Panc1 (cell line): ENCODE data around the gene AWAT2. TPM values are rescaled to one million over a fixed set of nuclear protein-coding genes. Genes with fewer than 3 reads are reported as not detected.

Experiments used
- ATAC-seq: fragments of 200-7000 bp; cut with Tn5 transposase; 2 replicates; pipeline ENCODE4 v1.9.1; 2020; ENCODE audit warnings: mild to moderate bottlenecking, moderate library complexity
- BruUV-seq: library from RNA; stranded (reverse); fragments of 400-500 nt; replicated peaks from 2 replicates; lab custom pipeline; 2021; lab: Mats Ljungman, UMichigan
- CTCF ChIA-PET: fragments of 300-600 bp; sonication (Branson Sonifier 250); formaldehyde crosslinking; loops from one replicate; lab custom pipeline; 2022; ENCODE audit warnings: antibody characterized with exemption; lab: Charles Lee
- POLR2A ChIA-PET: fragments of 300-600 bp; sonication (Branson Sonifier 250); formaldehyde crosslinking; loops from one replicate; lab custom pipeline; 2022; ENCODE audit warnings: antibody characterized with exemption; lab: Charles Lee
- DNase-seq: peaks from one replicate; pipeline ENCODE4 v3.0.0-alpha.2; 2010; ENCODE audit warnings: low read depth, low spot score
- H3K27ac ChIP-seq: 2 replicates; pipeline ENCODE4 v1.5.1; 2011; ENCODE audit warnings: mild to moderate bottlenecking, low read length, inconsistent platforms
- H3K27me3 ChIP-seq: fragments of 200-500 bp; sonication (Bioruptor generic); 2 replicates; pipeline ENCODE4 v1.6.0; 2014; ENCODE audit warnings: low read length, inconsistent platforms; ENCODE audit not compliant: control insufficient read depth, insufficient read depth
- H3K36me3 ChIP-seq: fragments of 200-500 bp; sonication (Bioruptor generic); 2 replicates; pipeline ENCODE4 v1.5.1; 2014; ENCODE audit warnings: inconsistent platforms, mild to moderate bottlenecking, low read length, moderate library complexity; ENCODE audit not compliant: control insufficient read depth, insufficient read depth
- H3K4me1 ChIP-seq: 2 replicates; pipeline ENCODE4 v1.5.1; 2011; ENCODE audit warnings: inconsistent platforms, mild to moderate bottlenecking, low read length, moderate library complexity; ENCODE audit not compliant: control insufficient read depth, insufficient read depth
- H3K4me3 ChIP-seq, 2 experiments: 2 replicates each; pipeline ENCODE4 v1.5.1; 2011 to 2012; ENCODE audit warnings: low read depth in 2 of 2, low read length in 2 of 2, mild to moderate bottlenecking in 2 of 2, inconsistent platforms in 1 of 2, moderate library complexity in 1 of 2
- H3K9me3 ChIP-seq: fragments of 200-500 bp; sonication (Bioruptor generic); 2 replicates; pipeline ENCODE4 v1.5.1; 2014; ENCODE audit warnings: low read depth, mild to moderate bottlenecking, inconsistent platforms, low read length, moderate library complexity; ENCODE audit not compliant: control insufficient read depth, insufficient read depth
- POLR2AphosphoS5 ChIP-seq: IDR thresholded peaks from 2 replicates; pipeline ENCODE4 v1.6.1; 2012; ENCODE audit warnings: mild to moderate bottlenecking, low read depth, low read length, moderate library complexity
- SIN3A ChIP-seq: IDR thresholded peaks from 2 replicates; pipeline ENCODE4 v1.6.1; 2012; ENCODE audit warnings: low read depth, mild to moderate bottlenecking, low read length, moderate library complexity, borderline replicate concordance; ENCODE audit not compliant: insufficient read depth
- TCF7L2 ChIP-seq: IDR thresholded peaks from 2 replicates; pipeline ENCODE4 v1.6.1; 2011; ENCODE audit warnings: mild to moderate bottlenecking, low read depth, low read length, inconsistent platforms
- in situ Hi-C: cut with HindIII; loops from 2 replicates; pipeline ENCODE4 v1.10.0; 2016; ENCODE audit warnings: low sequenced_read_pairs, low pct_unique_long_range_greater_than_20kb
- intact Hi-C: fragments of 100-400 bp; cut with micrococcal nuclease; formaldehyde crosslinking; loops from one replicate; pipeline ENCODE4 v1.10.0; 2022; ENCODE audit not compliant: unreplicated experiment
- total RNA-seq: library from RNA; stranded (reverse); gene quantifications from one replicate; pipeline ENCODE4 v1.2.1, GENCODE V29; 2021; ENCODE audit not compliant: unreplicated experiment
- TF ChIP-seq, protein P1 (sequence below), 2 experiments: IDR thresholded peaks; 2 replicates each; pipeline ENCODE4 v1.6.1; 2011 to 2012; ENCODE audit warnings: low read depth in 2 of 2, control low read depth in 1 of 2, low read length in 1 of 2, mild to moderate bottlenecking in 1 of 2, moderate library complexity in 1 of 2; ENCODE audit not compliant: insufficient read depth in 1 of 2
- TF ChIP-seq, protein P2 (sequence below): fragments of 450-650 bp; IDR thresholded peaks from 2 replicates; pipeline ENCODE4 v1.5.1; 2017; ENCODE audit warnings: mild to moderate bottlenecking

Gene AWAT2
- total RNA-seq, 1 experiment from 2014 or later: not detected

DNA sequence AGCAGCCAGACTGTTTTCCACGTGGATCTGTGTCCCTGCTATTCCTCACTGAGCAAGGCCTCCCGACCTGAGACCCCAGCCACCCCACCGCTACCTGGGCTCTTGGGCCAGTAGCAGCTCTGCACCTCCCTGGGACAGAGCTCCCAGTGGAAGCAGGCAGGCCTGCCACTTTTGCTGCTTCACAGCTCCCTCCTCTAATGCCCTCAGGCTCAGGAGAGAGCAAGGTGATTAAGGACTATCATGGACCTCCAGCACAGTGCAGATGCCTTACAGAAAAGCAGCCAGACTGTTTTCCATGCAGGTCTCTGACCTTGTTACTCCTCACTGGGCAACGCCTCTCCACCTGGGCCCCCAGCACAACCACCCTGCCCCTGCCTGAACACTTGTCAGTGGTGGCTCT is 37.0 kb downstream of the AWAT2 start:
- in situ Hi-C loops (no loop called here), intact Hi-C loops (no loop called here)
- H3K9me3 ChIP-seq: no peaks in the 10 kb centered on the region
- no peaks in the 10 kb centered on the region for H3K4me1 ChIP-seq
- TF ChIP-seq POLR2AphosphoS5 (no peak), SIN3A (no peak), TCF7L2 (no peak)
- TF ChIP-seq, protein P1, sequence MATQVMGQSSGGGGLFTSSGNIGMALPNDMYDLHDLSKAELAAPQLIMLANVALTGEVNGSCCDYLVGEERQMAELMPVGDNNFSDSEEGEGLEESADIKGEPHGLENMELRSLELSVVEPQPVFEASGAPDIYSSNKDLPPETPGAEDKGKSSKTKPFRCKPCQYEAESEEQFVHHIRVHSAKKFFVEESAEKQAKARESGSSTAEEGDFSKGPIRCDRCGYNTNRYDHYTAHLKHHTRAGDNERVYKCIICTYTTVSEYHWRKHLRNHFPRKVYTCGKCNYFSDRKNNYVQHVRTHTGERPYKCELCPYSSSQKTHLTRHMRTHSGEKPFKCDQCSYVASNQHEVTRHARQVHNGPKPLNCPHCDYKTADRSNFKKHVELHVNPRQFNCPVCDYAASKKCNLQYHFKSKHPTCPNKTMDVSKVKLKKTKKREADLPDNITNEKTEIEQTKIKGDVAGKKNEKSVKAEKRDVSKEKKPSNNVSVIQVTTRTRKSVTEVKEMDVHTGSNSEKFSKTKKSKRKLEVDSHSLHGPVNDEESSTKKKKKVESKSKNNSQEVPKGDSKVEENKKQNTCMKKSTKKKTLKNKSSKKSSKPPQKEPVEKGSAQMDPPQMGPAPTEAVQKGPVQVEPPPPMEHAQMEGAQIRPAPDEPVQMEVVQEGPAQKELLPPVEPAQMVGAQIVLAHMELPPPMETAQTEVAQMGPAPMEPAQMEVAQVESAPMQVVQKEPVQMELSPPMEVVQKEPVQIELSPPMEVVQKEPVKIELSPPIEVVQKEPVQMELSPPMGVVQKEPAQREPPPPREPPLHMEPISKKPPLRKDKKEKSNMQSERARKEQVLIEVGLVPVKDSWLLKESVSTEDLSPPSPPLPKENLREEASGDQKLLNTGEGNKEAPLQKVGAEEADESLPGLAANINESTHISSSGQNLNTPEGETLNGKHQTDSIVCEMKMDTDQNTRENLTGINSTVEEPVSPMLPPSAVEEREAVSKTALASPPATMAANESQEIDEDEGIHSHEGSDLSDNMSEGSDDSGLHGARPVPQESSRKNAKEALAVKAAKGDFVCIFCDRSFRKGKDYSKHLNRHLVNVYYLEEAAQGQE (IDR thresholded peaks at IDR 0.05; ENCODE audit: insufficient read depth in 1 of 2, low read depth in 2 of 2, low read length in 1 of 2): no peak
- TF ChIP-seq, protein P2, sequence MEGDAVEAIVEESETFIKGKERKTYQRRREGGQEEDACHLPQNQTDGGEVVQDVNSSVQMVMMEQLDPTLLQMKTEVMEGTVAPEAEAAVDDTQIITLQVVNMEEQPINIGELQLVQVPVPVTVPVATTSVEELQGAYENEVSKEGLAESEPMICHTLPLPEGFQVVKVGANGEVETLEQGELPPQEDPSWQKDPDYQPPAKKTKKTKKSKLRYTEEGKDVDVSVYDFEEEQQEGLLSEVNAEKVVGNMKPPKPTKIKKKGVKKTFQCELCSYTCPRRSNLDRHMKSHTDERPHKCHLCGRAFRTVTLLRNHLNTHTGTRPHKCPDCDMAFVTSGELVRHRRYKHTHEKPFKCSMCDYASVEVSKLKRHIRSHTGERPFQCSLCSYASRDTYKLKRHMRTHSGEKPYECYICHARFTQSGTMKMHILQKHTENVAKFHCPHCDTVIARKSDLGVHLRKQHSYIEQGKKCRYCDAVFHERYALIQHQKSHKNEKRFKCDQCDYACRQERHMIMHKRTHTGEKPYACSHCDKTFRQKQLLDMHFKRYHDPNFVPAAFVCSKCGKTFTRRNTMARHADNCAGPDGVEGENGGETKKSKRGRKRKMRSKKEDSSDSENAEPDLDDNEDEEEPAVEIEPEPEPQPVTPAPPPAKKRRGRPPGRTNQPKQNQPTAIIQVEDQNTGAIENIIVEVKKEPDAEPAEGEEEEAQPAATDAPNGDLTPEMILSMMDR: no peak
- ChIA-PET CTCF (no interaction called here), POLR2A (interaction anchor here (0.6 kb wide), 1 partner anchor 14 kb away, joined by 3 read pairs; no protein-coding TSS in a partner anchor)
- H3K4me3 ChIP-seq: no peak overlapping the region
- BruUV-seq: no TSS peak
- no peaks in the 10 kb centered on the region for H3K27me3 ChIP-seq
- H3K27ac ChIP-seq: no peak overlapping the region
- H3K36me3 ChIP-seq: no peaks in the 10 kb centered on the region
- DNase-seq (no peak), ATAC-seq (no peak)

DNA sequence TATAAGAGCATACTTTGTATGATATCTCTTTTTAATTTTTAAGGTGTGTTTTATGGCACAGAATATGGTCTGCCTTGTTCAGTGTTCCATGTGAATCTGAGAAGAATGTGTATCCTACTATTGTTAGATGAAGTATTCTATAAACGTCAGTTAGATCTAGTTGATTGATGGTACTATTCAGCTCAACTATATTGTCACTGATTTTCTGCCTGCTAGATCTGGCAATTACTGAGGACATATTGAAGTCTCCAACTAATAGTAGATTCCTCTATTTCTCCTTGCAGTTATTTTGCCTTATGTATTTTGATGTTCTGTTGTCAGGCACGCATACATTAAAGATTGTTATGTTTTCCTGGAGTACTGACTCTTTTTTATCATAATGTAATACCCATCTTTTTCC is 39.8 kb downstream of the AWAT2 start:
- no peak overlapping the region for H3K4me3 ChIP-seq
- no peaks in the 10 kb centered on the region for H3K4me1 ChIP-seq
- TF ChIP-seq, protein P1 (IDR thresholded peaks at IDR 0.05; ENCODE audit: insufficient read depth in 1 of 2, low read depth in 2 of 2, low read length in 1 of 2): no peak
- TF ChIP-seq TCF7L2: no peak
- no peak for TF ChIP-seq POLR2AphosphoS5
- no peaks in the 10 kb centered on the region for H3K9me3 ChIP-seq
- no peak for DNase-seq
- BruUV-seq: no TSS peak
- no peaks in the 10 kb centered on the region for H3K27me3 ChIP-seq
- POLR2A ChIA-PET: no interaction called here
- intact Hi-C loops: no loop called here
- no peak overlapping the region for H3K27ac ChIP-seq
- no peaks in the 10 kb centered on the region for H3K36me3 ChIP-seq
- CTCF ChIA-PET: no interaction called here
- ATAC-seq: no peak
- in situ Hi-C loops: no loop called here
